ENCODE measurements around the gene MME.
"Not testable (repeated sequence)": the region's sequence is repeated elsewhere in the genome, so short reads cannot be mapped to it uniquely, and the experiment has no call there.

Gene MME

DNA sequence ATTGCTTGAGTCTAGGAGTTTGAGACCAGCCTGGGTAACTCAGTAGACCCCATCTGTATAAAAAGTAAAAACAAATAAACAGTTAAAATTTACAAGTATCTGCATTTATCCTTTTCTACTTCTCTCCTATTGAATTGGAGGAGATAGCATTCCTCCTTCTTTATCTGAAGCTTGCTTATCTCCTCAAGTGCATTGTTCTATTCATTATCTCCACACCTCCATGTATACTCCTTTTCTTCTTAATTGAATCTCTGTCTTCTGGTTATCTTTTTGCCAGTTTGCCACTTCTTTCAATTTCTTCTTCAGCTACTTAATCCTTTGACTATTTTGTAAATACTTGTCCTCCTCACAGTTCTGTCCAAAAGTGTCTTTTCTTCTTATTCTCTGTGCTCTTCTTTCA, 124.7 kb downstream of the MME start:
- Histone ChIP-seq H3K27me3 (no peaks in the 10 kb centered on the region), H3K27ac (no peak overlapping the region), H3K9me3 (no peaks in the 10 kb centered on the region), H3K4me3 (no peak overlapping the region), H3K4me1 (no peaks in the 10 kb centered on the region), H3K36me3 (no peaks in the 10 kb centered on the region)
- intact Hi-C loops (cut with DNase I; ENCODE audit: low total_unique reads), result no loop called here
- TF ChIP-seq, protein P1, sequence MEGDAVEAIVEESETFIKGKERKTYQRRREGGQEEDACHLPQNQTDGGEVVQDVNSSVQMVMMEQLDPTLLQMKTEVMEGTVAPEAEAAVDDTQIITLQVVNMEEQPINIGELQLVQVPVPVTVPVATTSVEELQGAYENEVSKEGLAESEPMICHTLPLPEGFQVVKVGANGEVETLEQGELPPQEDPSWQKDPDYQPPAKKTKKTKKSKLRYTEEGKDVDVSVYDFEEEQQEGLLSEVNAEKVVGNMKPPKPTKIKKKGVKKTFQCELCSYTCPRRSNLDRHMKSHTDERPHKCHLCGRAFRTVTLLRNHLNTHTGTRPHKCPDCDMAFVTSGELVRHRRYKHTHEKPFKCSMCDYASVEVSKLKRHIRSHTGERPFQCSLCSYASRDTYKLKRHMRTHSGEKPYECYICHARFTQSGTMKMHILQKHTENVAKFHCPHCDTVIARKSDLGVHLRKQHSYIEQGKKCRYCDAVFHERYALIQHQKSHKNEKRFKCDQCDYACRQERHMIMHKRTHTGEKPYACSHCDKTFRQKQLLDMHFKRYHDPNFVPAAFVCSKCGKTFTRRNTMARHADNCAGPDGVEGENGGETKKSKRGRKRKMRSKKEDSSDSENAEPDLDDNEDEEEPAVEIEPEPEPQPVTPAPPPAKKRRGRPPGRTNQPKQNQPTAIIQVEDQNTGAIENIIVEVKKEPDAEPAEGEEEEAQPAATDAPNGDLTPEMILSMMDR (IDR thresholded peaks at IDR 0.05), result no peak
- DNase-seq, result no peak

DNA sequence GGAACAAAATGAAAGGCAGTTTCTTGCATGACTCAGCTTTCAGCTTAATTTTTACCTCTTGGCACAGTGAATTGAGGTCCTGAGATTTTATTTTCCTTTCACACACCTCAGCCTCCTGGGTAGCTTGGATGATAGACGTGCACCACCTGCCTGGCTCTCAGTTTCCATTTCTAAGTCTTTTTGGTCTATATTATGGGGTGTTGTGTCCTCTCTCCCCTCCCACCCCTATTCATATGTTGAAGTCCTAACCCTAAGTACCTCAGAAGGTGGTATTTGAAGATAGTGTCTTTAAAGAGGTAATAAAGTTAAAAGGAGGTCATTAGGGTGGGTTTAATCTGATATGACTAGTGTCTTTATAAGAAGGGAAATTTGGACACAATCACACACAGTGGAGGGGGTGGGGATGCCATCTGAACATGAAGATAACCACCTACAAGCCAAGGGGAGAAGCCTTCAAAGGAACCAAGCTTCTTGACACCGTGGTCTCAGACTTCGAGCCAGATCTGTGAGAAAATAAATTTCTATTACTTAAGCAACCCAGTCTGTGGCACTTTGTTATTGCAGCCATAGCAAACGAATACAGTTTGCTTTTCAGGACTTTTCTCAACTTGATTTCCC, 128.2 kb downstream of the MME start:
- intact Hi-C loops (cut with DNase I; ENCODE audit: low total_unique reads), result no loop called here
- Histone ChIP-seq H3K9me3 (no peaks in the 10 kb centered on the region), H3K4me1 (no peaks in the 10 kb centered on the region), H3K4me3 (no peak overlapping the region), H3K27me3 (no peaks in the 10 kb centered on the region), H3K27ac (no peak overlapping the region), H3K36me3 (no peaks in the 10 kb centered on the region)
- DNase-seq, result no peak
- TF ChIP-seq, protein P1 (IDR thresholded peaks at IDR 0.05), result no peak

DNA sequence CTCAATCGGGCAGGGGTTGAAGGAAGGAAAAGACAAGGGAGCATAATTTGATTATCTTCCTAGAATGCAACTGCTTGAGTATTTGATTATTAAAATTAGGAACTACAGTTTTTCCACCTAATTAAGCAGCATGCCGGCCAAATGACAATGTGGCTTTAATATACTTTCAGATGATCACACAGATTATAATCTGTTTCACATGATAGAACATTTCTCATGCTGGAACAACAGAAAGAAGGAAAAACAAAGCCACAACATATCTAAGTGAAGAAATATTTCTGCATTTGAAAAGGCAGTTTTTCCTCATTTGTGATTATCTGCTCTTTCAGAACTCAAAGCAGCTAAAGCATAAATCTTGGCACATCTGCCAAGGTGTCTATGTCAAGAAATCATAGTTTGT, 130.6 kb downstream of the MME start:
- DNase-seq, result no peak
- no peaks in the 10 kb centered on the region for H3K27me3 ChIP-seq
- H3K4me3 ChIP-seq, result no peak overlapping the region
- TF ChIP-seq, protein P1 (IDR thresholded peaks at IDR 0.05), result no peak
- H3K27ac ChIP-seq, result no peak overlapping the region
- H3K9me3 ChIP-seq, result no peaks in the 10 kb centered on the region
- H3K36me3 ChIP-seq, result no peaks in the 10 kb centered on the region
- no peaks in the 10 kb centered on the region for H3K4me1 ChIP-seq
- intact Hi-C loops (cut with DNase I; ENCODE audit: low total_unique reads), result no loop called here

DNA sequence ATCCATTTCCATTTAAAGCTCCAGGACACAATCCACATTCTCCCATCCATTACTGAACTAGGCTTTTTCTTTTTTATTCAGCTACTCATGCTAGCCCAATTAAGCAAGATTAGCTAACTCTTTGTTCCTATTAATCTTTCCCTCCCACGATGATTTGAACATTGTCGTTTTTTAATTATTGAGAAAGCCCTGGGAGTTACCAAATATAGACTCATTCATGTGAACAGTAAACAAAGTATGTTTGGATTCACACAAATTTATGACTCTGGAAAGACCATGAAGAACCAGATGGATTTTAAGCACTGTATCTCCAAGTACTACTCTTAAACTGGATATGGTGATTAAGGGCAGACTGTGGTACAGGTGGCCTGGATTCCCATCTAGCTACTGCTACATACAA, 131.1 kb downstream of the MME start:
- H3K36me3 ChIP-seq, result no peaks in the 10 kb centered on the region
- H3K27me3 ChIP-seq, result no peaks in the 10 kb centered on the region
- DNase-seq, result no peak
- no peak overlapping the region for H3K4me3 ChIP-seq
- intact Hi-C loops (cut with DNase I; ENCODE audit: low total_unique reads), result no loop called here
- H3K4me1 ChIP-seq, result no peaks in the 10 kb centered on the region
- H3K9me3 ChIP-seq, result no peaks in the 10 kb centered on the region
- TF ChIP-seq, protein P1 (IDR thresholded peaks at IDR 0.05), result no peak
- H3K27ac ChIP-seq, result no peak overlapping the region

DNA sequence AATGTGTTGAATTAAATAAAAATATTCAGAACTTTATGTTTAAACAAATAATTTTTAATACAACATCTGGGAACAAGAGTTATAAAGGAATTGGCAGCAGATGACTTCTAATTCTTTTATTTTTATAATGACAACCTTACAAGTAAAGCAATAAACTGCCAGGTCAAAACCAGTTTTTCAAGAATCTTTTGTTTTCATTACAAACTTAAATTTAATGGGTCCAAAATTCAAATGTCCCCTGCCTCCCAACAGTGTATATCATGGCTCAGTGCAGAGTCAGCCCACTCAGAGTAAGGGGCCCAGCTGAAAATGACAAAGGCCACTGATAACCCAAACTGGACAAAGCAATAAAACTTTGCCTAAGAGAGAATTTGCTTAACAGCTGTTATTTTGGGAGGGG, 131.8 kb downstream of the MME start:
- DNase-seq, result no peak
- TF ChIP-seq, protein P1 (IDR thresholded peaks at IDR 0.05), result no peak
- Histone ChIP-seq H3K36me3 (no peaks in the 10 kb centered on the region), H3K27me3 (no peaks in the 10 kb centered on the region), H3K4me1 (no peaks in the 10 kb centered on the region), H3K9me3 (no peaks in the 10 kb centered on the region), H3K4me3 (no peak overlapping the region), H3K27ac (no peak overlapping the region)
- intact Hi-C loops (cut with DNase I; ENCODE audit: low total_unique reads), result no loop called here

DNA sequence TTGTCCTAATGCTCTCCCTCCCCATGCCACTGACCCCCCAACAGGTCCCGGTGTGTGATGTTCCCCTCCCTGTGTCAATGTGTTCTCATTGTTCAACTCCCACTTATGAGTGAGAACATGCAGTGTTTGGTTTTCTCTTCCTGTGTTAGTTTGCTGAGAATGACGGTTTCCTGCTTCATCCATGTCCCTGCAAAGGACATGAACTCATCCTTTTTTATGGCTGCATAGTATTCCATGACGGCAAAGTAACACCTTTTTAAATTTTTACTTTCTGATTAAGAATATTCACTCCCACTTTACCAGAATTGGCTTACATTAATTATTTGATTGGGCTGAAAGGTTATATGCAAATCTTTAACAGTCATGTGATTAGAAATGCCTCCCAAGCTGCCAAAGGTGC, 135.9 kb downstream of the MME start:
- intact Hi-C loops (cut with DNase I; ENCODE audit: low total_unique reads); H3K4me1 ChIP-seq; H3K36me3 ChIP-seq; H3K27ac ChIP-seq; H3K27me3 ChIP-seq; H3K4me3 ChIP-seq; DNase-seq; H3K9me3 ChIP-seq: not testable (repeated sequence)

Data from tibial artery (tissue), 4 donors.